Upper lobe of right lung (tissue), 1 donor: Measurements from ENCODE around the gene SCAMP3. TPM values are rescaled to one million over a fixed set of nuclear protein-coding genes. Genes with fewer than 3 reads are reported as not detected.

Experiments used
- ATAC-seq: fragments of 200-7000 bp; cut with Tn5 transposase; one replicate; pipeline ENCODE4 v1.9.1; 2020; ENCODE audit warnings: mild to moderate bottlenecking, moderate library complexity
- DNase-seq: peaks from one replicate; pipeline ENCODE4 v3.0.0-alpha.2; 2020
- H3K27ac ChIP-seq: fragments of 200-600 bp; one replicate; pipeline ENCODE4 v1.8.0; 2022
- H3K27me3 ChIP-seq: fragments of 200-600 bp; one replicate; pipeline ENCODE4 v1.8.0; 2022; ENCODE audit warnings: mild to moderate bottlenecking
- H3K36me3 ChIP-seq: fragments of 200-600 bp; one replicate; pipeline ENCODE4 v1.8.0; 2022
- H3K4me1 ChIP-seq: fragments of 200-600 bp; one replicate; pipeline ENCODE4 v1.8.0; 2022
- H3K4me3 ChIP-seq: fragments of 200-600 bp; one replicate; pipeline ENCODE4 v1.8.0; 2022; ENCODE audit warnings: mild to moderate bottlenecking
- H3K9me3 ChIP-seq: fragments of 200-600 bp; one replicate; pipeline ENCODE4 v1.8.0; 2022
- intact Hi-C: fragments of 100-400 bp; cut with DNase I; formaldehyde crosslinking; loops from one replicate; pipeline ENCODE4 v1.11.0; 2022
- total RNA-seq: library from RNA; stranded (reverse); fragmentation: NEBNext Ultra II Directional; extraction: Animal tissue kit (Norgen Biotek cat#: 25700); gene quantifications from one replicate; pipeline ENCODE4 v1.2.1, GENCODE V29; 2021
- TF ChIP-seq, protein P1 (sequence below): fragments of 200-600 bp; IDR thresholded peaks from one replicate; pipeline ENCODE4 v1.8.0; 2022; ENCODE audit warnings: antibody characterized with exemption
- donor health status: DM: no; HTN: yes; CAD: no; lungs with severe emphysema.

Gene SCAMP3
- total RNA-seq, 1 donor from 2014 or later: 70.9 TPM

DNA sequence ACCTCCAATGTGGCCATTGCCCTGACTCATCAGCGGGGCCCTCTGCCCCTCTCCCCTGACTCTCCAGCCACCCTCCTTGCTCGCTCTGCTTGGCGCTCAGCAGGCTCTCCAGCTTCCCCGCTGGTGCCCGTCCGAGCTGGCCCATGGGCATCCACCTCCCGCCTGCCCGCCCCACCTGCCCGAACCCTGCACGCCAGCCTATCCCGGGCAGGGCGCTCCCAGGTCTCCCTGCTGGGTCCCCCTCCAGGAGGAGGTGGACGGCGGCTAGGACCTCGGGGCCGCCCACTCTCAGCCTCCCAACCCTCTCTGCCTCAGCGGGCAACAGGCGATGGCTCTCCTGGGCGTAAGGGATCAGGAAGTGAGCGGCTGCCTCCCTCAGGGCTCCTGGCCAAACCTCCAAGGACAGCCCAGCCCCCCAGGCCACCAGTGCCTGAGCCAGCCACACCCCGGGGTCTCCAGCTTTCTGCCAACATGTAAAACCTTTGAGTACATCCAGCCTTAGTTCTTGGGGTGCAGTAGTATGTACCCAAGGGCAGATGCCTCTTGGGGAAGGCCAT is 25.9 kb upstream of the SCAMP3 start:
- no peak for ATAC-seq
- no peak for DNase-seq
- TF ChIP-seq, protein P1, sequence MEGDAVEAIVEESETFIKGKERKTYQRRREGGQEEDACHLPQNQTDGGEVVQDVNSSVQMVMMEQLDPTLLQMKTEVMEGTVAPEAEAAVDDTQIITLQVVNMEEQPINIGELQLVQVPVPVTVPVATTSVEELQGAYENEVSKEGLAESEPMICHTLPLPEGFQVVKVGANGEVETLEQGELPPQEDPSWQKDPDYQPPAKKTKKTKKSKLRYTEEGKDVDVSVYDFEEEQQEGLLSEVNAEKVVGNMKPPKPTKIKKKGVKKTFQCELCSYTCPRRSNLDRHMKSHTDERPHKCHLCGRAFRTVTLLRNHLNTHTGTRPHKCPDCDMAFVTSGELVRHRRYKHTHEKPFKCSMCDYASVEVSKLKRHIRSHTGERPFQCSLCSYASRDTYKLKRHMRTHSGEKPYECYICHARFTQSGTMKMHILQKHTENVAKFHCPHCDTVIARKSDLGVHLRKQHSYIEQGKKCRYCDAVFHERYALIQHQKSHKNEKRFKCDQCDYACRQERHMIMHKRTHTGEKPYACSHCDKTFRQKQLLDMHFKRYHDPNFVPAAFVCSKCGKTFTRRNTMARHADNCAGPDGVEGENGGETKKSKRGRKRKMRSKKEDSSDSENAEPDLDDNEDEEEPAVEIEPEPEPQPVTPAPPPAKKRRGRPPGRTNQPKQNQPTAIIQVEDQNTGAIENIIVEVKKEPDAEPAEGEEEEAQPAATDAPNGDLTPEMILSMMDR: no peak
- Histone ChIP-seq H3K27ac (no peak overlapping the region), H3K27me3 (no peaks in the 10 kb centered on the region), H3K36me3 (no peaks in the 10 kb centered on the region), H3K4me3 (no peak overlapping the region), H3K4me1 (no peaks in the 10 kb centered on the region), H3K9me3 (no peaks in the 10 kb centered on the region)
- intact Hi-C loops: no loop called here

DNA sequence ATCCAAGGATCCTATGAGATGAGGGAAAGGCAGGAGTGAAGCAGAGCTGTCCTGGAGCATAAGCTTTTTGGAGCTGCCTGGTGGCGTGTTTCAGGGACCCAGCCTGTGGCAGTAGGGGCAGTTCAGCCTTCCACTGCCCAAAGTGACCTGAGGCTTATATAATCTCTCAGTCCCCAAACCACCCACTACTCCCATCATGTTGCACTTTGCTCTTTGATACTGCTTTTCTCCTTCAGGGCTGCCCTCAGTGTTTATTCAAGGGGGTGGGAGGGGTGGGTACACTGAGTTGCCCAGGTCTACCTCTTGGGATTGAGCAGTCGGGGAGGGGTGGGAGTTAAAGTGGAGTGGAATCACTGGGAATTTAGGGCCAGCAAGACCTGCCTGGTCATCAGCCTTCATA is 24.4 kb upstream of the SCAMP3 start:
- DNase-seq (no peak), ATAC-seq (no peak)
- H3K27me3 ChIP-seq: no peaks in the 10 kb centered on the region
- intact Hi-C loops: no loop called here
- no peak overlapping the region for H3K27ac ChIP-seq
- H3K9me3 ChIP-seq: no peaks in the 10 kb centered on the region
- H3K4me1 ChIP-seq: no peaks in the 10 kb centered on the region
- no peak overlapping the region for H3K4me3 ChIP-seq
- TF ChIP-seq, protein P1: no peak
- no peaks in the 10 kb centered on the region for H3K36me3 ChIP-seq

DNA sequence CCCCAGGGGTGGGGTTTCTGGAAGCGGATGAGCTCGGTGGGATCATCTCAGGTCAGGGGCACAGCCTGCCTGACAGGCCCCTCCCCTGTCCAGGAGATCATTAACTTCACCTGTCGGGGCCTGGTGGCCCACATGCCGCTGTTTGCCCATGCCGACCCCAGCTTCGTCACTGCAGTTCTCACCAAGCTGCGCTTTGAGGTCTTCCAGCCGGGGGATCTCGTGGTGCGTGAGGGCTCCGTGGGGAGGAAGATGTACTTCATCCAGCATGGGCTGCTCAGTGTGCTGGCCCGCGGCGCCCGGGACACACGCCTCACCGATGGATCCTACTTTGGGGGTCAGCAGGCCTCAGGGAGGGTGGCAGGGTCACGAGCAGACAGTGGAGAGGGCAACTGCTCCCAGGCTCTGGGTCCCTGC is 23.5 kb upstream of the SCAMP3 start:
- Histone ChIP-seq H3K27me3 (no peaks in the 10 kb centered on the region), H3K27ac (no peak overlapping the region), H3K4me3 (no peak overlapping the region), H3K9me3 (no peaks in the 10 kb centered on the region), H3K36me3 (no peaks in the 10 kb centered on the region), H3K4me1 (no peaks in the 10 kb centered on the region)
- ATAC-seq: no peak
- TF ChIP-seq, protein P1: no peak
- intact Hi-C loops: no loop called here
- no peak for DNase-seq

DNA sequence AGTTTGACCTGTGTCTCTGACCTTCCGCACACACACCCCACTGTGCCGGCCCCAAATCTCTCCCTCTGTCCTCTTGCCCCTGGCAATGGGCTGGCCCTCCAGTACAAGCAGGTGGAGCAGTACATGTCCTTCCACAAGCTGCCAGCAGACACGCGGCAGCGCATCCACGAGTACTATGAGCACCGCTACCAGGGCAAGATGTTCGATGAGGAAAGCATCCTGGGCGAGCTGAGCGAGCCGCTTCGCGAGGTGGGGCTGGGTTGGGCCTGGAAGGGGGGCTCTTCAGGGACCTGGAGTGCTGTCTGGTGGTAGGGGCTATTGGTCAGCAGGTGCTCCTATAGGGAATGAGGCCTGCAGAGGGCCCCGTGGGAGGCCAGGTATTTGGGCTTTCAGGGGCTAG is 22.9 kb upstream of the SCAMP3 start:
- ATAC-seq: no peak
- no peak overlapping the region for H3K4me3 ChIP-seq
- H3K27ac ChIP-seq: no peak overlapping the region
- no peaks in the 10 kb centered on the region for H3K27me3 ChIP-seq
- no peaks in the 10 kb centered on the region for H3K9me3 ChIP-seq
- H3K36me3 ChIP-seq: no peaks in the 10 kb centered on the region
- TF ChIP-seq, protein P1: no peak
- no peaks in the 10 kb centered on the region for H3K4me1 ChIP-seq
- intact Hi-C loops: no loop called here
- no peak for DNase-seq

DNA sequence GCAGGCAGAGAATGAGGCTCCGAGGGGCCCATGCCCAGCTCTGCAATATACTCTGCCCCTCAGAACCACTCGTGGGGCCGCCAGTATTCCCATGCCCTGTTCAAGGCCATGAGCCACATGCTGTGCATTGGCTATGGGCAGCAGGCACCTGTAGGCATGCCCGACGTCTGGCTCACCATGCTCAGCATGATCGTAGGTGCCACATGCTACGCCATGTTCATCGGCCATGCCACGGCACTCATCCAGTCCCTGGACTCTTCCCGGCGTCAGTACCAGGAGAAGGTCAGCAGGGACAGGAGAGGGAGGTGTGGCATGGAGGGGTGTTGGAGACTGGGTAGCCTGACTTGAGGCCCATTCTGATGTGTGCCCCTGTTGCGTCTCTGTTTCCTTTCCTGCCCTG is 22.3 kb upstream of the SCAMP3 start:
- Histone ChIP-seq H3K27me3 (no peaks in the 10 kb centered on the region), H3K4me1 (no peaks in the 10 kb centered on the region), H3K9me3 (no peaks in the 10 kb centered on the region), H3K4me3 (no peak overlapping the region), H3K36me3 (no peaks in the 10 kb centered on the region), H3K27ac (no peak overlapping the region)
- intact Hi-C loops: no loop called here
- ATAC-seq (no peak), DNase-seq (no peak)
- TF ChIP-seq, protein P1: no peak

DNA sequence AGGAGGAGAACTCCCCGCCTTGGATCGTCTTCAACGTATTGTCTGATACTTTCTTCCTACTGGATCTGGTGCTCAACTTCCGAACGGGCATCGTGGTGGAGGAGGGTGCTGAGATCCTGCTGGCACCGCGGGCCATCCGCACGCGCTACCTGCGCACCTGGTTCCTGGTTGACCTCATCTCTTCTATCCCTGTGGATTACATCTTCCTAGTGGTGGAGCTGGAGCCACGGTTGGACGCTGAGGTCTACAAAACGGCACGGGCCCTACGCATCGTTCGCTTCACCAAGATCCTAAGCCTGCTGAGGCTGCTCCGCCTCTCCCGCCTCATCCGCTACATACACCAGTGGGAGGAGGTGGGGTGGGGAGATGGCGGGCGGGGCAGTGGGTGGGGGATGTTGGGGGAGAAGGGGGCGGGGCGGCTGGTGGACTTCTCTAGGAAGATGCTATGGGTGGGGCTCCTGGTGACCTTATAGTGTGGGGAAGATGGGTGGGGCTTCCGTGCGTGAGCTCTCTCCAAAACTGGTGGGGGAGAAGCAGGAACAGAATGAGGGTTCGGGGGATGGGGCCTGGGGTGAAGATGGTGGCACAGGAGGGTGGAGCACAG is 20.4 kb upstream of the SCAMP3 start:
- Histone ChIP-seq H3K4me3 (no peak overlapping the region), H3K36me3 (no peaks in the 10 kb centered on the region)
- no peak for DNase-seq

More for the DNA sequence above, 20.4 kb upstream of the SCAMP3 start:
- ATAC-seq: no peak
- no peak overlapping the region for H3K27ac ChIP-seq
- no peaks in the 10 kb centered on the region for H3K9me3 ChIP-seq
- H3K4me1 ChIP-seq: peaks cover 7% of the 10 kb centered on the region
- TF ChIP-seq, protein P1: no peak
- H3K27me3 ChIP-seq: no peaks in the 10 kb centered on the region
- intact Hi-C loops: no loop called here
